Measurements from ENCODE around the gene EPHB2.
"Not testable (repeated sequence)": the region's sequence is repeated elsewhere in the genome, so short reads cannot be mapped to it uniquely, and the experiment has no call there.

Gene EPHB2

DNA sequence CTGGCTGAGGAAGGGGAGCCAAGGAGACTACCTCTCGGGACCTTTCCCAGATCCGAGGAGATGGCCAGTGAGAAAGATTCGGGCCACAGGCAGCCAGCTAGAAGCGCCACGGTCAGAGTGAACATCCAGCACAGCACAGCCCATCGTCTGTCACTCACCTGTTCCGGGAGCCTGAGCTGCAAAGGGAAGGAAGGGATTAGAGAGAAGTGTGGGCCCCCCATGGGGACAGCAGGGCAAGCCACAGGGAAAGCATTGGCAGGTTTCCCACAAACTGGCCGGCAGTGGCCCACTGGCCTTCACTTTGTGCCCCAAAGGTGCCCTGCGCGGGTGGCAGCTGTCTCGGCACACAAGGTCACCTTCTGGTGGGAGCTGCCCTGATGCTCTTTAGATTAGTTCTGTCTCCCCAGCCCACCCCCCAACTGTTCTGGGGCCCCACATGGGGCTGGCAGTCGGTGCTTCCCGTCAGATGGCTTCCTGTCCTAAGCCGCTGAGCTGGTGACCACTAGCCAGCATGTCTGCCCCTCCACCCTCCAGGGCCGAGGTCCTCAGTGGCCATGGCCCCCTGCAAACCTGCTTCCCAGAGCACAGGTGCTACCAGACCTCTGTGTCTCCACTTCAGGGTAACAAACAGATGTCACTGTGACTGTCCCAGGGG lies 205.3 kb downstream of the EPHB2 start:
- no peak for DNase-seq (ENCODE audit: low read depth)

DNA sequence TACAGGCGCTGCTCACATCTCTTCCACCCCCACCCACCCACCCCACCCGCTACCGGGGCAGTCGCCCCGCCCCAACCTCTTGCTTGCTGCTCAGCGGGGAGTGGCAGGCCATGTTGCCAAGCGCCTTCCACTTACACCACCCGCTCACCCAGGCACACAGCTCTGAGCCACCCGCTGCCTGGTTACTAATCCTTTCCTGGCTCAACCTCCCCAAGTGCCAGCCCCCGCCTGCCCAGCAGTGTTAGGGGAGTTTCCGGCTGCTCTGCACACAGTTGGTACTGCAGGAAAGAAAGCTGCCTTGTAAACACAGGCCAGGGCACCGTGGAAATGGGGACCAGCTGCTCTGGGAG lies 205.8 kb downstream of the EPHB2 start:
- DNase-seq (ENCODE audit: low read depth) = no peak

DNA sequence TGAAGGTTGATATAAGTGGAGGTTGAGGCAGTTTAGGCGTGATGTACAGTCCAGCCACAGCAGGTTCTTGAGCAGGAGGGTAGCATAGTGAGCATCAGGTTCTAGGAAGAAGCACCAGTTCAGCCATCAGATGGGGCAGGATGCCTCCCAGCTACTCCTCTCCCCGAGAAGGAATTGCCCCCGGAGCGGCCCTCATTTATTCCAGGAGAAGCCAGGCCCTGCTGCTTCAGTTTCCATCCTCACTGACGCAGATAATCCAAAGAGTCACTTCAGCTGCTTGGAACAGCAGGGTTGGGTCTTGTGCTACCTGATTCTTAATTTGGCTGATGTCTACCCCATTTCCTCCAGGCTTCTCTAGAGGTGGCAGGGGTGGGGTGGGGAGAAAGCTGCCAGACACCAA lies 207.3 kb downstream of the EPHB2 start:
- DNase-seq (ENCODE audit: low read depth) = no peak

DNA sequence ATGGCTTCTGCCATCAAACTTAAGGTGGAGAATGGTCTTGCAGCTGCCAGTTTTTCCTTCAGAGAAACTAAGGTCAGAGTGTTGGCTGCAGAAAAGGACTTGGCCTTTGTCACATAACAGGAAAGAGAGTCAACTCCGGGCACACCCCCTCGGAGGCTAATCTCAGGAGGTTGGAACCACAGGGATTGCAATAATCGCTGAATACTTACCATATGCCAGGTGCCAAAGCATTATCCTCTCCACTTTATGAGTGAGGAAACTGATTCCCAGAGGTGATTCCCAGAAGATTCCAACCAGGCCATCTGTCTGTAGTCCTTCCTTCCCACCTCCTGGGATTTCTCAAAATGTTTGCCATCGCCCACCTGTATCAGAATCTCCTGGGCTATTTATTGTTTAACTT lies 208.0 kb downstream of the EPHB2 start:
- DNase-seq (ENCODE audit: low read depth) = no peak

DNA sequence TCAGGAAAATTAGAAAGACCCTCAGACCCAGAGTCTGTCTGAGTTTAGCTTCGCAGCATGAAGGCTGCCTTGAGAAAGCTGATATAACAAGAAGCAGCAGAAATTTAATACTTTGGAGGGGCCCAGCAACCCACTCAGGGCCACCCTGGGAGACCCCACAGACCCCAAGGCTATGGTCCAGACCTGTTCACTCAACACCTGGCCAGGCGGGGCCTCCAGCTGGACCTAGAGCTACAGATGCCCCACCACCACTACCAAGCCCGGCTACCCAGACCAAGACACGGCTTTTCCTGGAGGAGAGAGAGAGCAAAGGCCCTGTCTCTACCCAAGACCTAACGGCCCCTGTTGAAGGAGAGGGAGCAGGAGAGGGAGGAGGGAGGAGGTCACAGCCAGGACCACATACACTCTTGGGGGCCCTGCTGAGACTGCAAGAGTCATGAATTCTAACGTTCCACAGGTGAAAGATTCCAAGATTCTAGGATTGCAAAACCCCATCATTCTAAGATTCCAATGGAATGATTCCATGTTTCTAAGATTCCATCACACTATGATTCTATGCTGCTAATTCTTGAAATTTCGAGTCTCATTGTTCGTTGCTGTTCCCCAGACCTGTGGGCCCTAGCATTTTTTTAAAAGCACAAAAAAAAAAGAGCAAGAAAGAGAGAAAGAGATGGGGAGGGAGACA lies 208.8 kb downstream of the EPHB2 start:
- DNase-seq (ENCODE audit: low read depth) = no peak

DNA sequence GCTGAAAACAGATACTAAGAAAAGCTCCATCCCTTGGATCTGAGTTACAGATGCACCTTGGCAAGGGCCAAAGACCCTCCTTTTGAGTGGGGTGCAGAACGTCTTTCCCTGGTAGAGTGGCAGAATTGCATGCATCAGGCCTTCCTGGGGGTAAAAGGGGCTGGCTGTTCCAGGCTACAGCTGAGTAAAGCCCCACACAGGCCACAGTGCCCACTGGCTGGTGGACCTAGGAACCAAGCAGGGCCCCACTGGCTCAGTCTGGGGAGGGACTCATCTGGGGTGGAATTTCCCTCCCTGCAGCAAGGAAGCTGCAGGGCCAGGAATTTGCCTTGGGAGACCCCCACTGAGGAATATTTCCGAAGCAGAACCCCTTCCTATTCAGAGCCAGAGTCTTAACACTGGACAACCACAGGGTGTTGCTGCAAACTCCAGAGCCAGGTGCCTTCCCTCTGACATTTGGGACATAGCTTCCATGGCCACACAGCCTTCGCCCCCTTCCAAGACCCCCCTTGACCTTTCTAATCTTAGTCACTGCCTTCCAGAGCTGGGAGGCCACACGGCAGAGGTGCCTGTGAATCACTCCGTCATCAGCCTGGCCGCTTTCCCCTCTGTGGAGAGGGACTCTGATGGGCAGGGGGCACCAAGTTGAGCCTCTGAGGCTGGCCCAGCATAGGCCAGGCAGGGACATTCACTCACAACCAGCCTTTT lies 209.5 kb downstream of the EPHB2 start:
- no peak for DNase-seq (ENCODE audit: low read depth)

DNA sequence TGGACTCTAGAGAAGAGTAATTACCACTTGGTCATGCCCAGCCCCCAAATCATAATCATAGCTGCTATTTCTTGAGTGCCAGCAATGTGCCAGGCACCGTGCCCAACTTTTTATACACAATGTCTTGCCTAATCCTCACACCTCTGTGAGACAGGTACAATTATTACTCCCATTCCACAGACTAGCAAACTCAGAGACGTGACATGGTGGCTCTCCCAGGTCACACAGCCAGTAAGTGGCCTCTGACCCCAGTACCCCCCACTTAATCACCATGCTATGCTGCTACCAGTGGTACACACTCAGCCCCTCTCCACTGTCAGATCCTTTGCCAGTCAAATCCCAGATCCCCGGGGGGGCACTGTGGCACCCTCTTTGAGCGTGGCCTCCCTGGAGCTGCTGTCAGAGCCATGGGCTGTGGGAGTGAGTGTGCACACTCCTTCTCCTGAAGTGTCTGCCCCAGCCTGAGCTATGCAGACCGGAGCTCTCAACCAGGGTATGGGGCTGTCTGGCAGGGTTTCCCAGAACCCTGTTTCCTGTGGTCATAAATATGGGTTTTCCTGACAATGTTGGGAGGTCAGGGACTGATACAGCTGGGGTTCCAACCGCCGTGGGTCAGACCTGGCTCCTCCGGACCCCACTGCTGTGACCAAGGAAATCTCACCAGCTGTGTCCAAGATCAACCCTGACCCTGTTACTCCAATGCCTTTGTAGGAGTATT lies 210.3 kb downstream of the EPHB2 start:
- no peak for DNase-seq (ENCODE audit: low read depth)

DNA sequence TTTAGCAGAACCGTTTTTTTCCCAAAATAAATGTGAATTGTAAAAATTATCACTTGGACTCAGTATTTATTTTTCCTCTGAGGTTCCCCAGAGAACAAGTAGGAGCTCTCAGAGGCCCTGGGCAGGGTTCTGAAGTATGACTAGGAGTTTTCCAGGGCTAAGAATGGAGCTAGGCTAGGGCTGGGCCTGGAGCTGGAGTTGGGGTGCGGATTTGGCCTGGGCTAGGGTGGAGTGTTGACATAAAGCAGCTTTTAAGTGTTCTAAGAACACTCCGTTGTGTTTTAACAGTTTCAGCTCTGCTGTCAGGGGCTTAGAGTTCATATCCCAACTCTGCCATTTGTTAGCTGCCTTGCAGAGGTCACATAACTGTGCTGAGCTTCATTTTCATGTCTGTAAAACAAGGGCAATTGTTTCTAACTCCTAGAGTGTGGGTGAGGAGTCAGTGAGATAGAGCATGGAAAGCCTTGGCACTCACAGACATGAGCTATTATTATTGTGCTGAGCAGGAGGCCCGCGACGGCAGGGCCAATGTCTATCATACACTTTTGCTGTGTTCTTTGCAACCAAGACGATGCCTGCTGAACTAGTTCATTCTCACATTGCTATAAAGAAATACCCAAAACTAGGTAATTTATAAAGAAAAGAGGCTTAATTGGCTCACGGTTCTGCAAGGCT lies 210.9 kb downstream of the EPHB2 start:
- DNase-seq (ENCODE audit: low read depth) = no peak

DNA sequence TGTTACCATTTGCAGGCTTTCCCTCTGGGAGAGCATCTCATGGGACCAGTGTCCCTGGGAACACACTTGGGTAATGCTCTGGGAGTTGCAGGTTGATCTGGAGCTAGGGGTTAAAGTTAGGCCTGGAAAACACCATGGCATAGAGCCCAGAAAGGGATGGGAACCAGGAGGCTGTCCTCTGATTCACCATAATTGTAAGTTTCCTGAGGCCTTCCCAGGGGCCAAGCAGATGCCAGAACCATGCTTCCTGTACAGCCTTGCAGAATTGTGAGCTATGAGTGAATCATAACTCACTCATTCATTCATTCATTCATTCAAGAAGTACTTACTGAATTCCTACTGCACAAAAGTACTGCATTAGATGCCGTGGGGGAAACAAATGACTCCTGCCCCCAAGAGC lies 212.0 kb downstream of the EPHB2 start:
- no peak for DNase-seq (ENCODE audit: low read depth)

DNA sequence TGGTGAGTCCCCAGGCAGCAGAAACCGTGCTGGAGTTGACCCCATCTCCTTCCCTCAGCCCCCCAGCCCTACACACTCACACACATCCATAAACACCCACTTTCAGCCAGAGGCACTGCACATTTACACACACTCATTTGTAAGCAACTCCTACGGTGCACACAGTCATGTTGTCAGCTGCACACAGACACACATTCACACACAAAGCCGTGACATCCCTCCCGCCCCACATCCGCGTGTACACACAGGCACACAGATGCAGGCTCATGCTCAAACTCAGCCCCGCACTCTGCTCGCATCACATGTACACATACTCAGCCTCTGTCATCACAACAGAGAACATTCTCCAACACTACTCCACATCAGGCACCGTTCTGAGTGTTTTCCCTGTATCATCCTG lies 214.5 kb downstream of the EPHB2 start:
- DNase-seq (ENCODE audit: low read depth) = no peak

DNA sequence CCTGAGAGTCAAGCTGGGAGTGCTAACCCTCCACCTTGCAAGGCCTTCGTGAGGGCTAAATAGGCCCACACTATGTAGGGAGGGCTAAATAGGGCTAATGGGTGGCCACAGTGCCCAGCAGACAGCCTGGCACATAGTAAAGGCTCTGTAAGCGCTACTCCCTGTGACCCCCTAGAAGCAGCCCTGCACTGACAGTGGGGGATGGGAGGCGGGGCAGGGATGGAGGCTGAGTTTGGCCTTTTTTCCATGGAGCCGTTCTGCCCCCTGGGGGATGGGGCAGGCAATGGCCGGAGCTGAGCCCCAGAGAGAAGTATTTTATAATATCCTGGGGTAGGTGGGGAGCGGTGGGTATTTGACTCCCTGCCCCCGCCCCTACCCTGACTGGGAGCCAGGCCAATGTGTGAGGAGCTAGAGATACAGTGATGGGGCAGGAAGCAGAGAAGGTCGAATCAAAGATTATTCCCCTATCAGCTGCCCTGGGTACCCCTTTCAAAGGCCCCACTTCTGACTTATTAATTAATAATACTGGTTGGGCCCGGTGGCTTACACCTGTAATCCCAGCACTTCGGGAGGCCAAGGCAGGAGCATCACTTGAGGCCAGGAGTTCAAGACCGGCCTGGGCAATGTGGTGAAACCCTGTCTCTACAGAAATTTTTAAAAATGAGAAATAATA lies 219.7 kb downstream of the EPHB2 start:
- peak; percentile 9 for DNase-seq (ENCODE audit: low read depth)

DNA sequence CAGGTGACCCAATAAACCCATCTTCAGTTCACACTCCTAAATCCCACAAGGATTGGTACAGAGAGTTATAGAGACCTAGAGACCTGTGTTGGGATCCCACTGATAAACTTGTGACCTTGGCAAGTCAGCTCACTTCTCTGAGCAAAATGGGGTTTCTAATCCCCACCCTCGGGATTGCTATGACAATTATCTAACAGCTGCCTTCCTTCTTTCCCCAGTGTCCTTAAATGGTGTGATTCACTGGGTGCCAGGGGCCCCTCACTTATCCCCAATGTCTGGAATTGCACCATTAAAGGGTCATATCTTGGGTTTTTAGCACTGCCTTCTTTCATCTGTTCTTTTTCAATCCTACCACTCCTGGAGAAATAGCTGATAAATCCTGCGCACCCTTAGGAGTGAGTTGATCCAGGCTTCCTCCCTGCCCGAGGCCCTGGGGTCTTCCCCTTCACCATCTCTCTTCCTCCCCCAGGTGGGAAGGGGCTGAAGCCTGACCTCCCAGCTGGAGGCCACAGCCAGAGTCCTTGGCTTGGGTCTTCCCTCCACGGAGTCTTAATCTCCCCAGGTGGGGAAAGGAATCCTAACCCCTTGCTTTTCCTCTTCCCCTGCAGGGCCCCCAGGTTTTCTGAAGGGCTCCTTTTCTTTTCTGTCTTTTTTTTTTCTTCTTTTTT lies 222.3 kb downstream of the EPHB2 start:
- no peak for DNase-seq (ENCODE audit: low read depth)

DNA sequence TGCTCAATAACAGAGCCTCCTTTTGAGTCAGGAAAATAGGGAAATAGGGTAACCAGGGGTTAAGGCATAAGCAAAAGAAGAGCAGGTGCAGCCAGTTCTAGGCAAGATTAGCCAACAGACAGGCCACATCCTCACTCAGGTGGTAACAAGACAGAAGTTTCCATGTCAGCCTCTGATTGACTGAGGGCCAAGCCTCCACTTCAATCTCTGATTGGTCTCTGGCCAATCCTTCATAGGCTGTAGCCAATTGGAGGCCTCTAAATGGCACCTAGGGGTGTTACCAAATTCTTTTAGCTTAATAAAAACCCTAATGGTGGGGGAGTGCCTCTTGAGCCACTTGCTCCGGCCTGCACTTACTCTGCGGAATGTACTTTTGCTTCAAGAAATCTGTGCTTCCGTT lies 224.8 kb downstream of the EPHB2 start:
- DNase-seq (ENCODE audit: low read depth) = no peak

DNA sequence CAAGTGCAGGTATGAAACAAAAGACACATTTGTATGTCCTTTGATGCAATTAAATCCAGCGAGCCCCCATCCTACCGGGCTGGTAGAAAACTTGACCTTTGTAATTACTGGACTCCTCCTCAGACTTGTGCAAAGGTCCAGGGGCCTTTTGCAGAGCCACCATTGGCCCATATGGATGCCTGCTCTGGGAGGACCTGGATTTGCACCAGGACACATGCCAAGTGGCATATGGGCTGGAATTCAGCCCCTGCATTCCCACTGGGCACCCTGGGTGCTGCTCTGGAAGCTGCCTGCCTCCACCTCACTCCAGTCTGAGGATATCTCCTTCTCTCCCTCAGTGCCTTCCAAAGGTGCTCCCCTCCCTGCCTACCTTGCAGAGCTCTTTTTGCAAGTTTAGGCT lies 226.0 kb downstream of the EPHB2 start:
- no peak for DNase-seq (ENCODE audit: low read depth)

DNA sequence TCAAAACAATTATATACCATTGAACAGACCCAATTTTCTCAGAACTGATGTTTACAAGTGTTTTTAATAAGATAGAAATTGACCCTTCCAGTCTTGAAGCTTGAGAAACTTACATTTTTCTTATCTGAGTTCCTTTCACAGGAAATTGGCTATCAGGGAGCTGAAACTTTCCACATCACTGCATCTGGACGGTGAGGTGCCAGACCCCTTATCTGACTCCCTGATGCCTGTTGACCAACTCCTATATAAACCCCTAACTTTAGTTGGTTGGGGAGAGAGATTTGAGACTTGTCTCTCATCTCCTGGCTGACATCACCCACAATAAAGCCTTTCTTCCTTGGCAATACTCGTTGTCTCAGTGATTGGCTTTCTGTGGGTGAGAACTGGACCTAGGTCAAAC lies 230.6 kb downstream of the EPHB2 start:
- no peak for DNase-seq (ENCODE audit: low read depth)

DNA sequence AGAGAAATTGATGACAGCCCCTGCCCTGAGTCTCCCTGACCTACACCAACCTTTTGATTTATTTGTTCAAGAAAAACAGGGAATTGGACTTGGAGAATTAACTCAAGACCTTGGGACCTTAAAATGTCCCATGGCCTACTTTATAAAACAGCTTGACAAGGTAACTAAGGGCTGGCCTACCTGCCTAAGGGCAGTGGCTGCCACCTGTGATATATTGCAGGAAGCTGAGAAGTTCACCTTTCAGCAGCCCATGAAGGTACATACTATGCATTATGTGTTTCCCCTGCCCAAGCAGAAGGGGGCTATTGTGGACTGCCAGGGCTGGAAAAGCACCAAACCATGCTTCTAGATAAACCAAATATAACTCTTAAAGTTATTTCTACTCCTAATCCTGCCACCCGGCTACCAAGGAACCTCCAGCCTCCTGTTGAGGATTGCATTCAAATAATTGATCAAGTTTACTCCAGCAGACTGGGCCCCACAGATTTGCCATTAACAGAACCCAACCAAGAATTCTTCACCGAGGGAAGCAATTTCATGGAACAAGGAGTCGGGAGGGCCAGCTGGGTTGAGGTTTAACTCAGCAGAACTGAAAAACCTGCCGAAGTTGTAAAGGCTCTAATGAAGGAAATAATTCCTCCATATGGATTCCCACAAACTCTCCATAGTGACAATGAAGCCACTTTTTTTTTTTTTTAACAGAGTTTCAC lies 233.9 kb downstream of the EPHB2 start:
- DNase-seq (ENCODE audit: low read depth) = no peak

DNA sequence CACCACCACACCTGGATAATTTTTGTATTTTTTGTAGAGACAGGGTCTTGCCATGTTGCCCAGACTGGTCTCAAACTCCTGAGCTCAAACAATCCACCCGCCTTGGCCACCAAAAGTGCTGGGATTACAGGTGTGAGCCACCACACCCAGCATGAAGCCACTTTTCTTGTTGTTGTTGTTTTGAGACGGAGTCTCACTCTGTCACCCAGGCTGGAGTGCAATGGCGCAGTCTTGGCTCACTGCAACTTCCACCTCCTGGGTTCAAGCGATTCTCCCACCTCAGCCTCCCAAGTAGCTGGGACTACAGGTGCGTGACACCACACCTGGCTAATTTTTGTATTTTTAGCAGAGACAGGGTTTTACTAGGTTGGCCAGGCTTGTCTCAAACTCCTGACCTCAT lies 234.5 kb downstream of the EPHB2 start:
- not testable (repeated sequence) for DNase-seq (ENCODE audit: low read depth)

DNA sequence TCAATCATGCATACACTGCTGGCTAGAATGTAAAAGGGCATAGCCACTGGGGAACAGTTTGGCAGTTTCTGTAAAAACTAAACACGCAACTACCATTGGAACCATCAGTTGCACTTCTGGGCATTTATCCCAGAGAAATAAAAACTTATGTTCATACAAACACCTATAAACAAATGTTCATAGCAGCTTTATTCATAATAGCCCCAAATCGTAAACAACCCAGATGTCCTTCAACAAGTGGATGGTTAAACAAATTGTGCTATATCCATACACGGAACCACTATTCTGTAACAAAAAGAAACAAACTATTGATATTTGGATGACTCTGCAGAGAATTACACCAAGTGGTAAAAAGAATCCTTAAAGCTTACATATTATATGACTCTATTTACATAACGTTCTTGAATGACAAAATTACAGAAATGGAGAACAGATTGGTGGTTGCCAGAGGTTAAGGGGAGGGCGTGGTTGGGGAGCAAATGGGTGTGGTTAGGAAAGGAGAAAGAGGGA lies 239.2 kb downstream of the EPHB2 start:
- DNase-seq (ENCODE audit: low read depth) = peak; percentile 31

DNA sequence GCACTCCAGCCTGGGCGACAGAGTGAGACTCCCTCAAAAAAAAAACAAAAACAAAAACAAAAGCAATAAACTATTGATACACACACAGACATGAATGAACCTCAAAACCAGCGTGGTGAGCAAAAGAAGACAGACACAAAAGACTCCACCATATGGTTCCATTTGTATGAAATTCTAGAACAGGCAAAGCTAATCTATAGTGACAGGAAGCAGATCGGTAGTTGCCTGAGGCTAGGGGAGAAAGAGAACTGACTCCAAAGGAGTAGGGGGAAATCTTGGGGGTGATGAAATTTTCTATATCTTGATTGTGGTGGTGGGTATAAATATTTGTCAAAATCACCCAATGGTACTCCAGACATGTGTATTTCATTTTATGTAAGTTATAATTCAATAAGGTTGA lies 241.2 kb downstream of the EPHB2 start:
- DNase-seq (ENCODE audit: low read depth) = no peak

DNA sequence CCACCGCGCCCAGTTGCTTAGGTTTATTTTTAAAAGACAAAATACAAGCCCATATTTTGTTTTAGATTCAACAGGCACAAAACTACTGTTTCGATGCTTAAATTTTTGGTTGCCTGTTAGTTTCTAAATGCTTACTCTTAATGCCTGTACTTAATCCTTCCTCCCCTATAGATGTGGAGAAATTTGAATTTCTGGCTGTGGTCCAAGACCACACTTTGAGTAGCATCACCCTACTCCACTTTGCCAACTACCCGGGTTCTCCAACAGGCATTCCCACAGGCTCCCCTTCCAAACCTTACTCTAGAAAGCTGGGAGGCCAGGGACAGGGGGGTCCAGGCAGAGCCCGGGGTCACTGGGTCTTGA lies 242.0 kb downstream of the EPHB2 start:
- no peak for DNase-seq (ENCODE audit: low read depth)

Measured in GM04504 (cell line).